Activated B cell treated with CpG ODN at 0.5 μM for 24 hours (primary cell): Measurements from ENCODE around the gene NSUN6. TPM values are rescaled to one million over a fixed set of nuclear protein-coding genes. Genes with fewer than 3 reads are reported as not detected.

ENCODE experiments used
- ATAC-seq: fragments of 200-7000 bp; cut with Tn5 transposase; one replicate; pipeline ENCODE4 v1.10.0; 2021; ENCODE audit warnings: low read depth, mild to moderate bottlenecking, moderate library complexity
- CTCF ChIA-PET: fragments of 350-600 bp; sonication (Branson Sonifier 250); formaldehyde crosslinking; loops from one replicate; lab custom pipeline; 2021; ENCODE audit warnings: antibody characterized with exemption; lab: Charles Lee
- POLR2A ChIA-PET: fragments of 350-600 bp; sonication (Branson Sonifier 250); formaldehyde crosslinking; loops from one replicate; lab custom pipeline; 2021; ENCODE audit warnings: antibody characterized with exemption; lab: Charles Lee
- DNase-seq: peaks from one replicate; pipeline ENCODE4 v3.0.0; 2022
- H3K27ac Mint-ChIP-seq: one replicate; pipeline ENCODE4 v1.8.0; 2020; ENCODE audit warnings: mixed read lengths
- H3K27me3 Mint-ChIP-seq: one replicate; pipeline ENCODE4 v1.8.0; 2021; ENCODE audit warnings: mixed read lengths
- H3K36me3 Mint-ChIP-seq: one replicate; pipeline ENCODE4 v1.8.0; 2021; ENCODE audit warnings: low read depth, mixed read lengths
- H3K4me1 Mint-ChIP-seq: one replicate; pipeline ENCODE4 v1.8.0; 2021; ENCODE audit warnings: mixed read lengths
- H3K4me3 Mint-ChIP-seq: one replicate; pipeline ENCODE4 v1.8.0; 2020; ENCODE audit warnings: mild to moderate bottlenecking, mixed read lengths
- H3K9me3 Mint-ChIP-seq: one replicate; pipeline ENCODE4 v1.8.0; 2020; ENCODE audit warnings: mixed read lengths
- CTCF ChIP-seq: fragments of 200-600 bp; IDR thresholded peaks from one replicate; pipeline ENCODE4 v1.8.0; 2022; ENCODE audit warnings: antibody characterized with exemption, mild to moderate bottlenecking
- intact Hi-C: fragments of 100-400 bp; cut with micrococcal nuclease; formaldehyde crosslinking; loops from one replicate; pipeline ENCODE4 v1.15.1; 2024
- total RNA-seq: library from RNA; stranded (reverse); gene quantifications from 2 replicates; pipeline ENCODE4 v1.2.3, GENCODE V29; 2022

NSUN6 gene
- total RNA-seq, 1 donor from 2014 or later, result 18.4 TPM

- POLR2A ChIA-PET, result no interaction called here
- DNase-seq (no peak), ATAC-seq (no peak)
- no peak overlapping the region for H3K27ac Mint-ChIP-seq
- no peak for TF ChIP-seq CTCF
- H3K27me3 Mint-ChIP-seq, result no peaks in the 10 kb centered on the region
- no peaks in the 10 kb centered on the region for H3K9me3 Mint-ChIP-seq
- no peak overlapping the region for H3K4me3 Mint-ChIP-seq
- no peaks in the 10 kb centered on the region for H3K4me1 Mint-ChIP-seq
- peaks cover 54% of the 10 kb centered on the region for H3K36me3 Mint-ChIP-seq
- CTCF ChIA-PET, result no interaction called here
- intact Hi-C loops, result no loop called here
Observed at GRCh38 chr10:18608596-18608995, 42.8 kb downstream of the NSUN6 start.

- H3K4me3 Mint-ChIP-seq, result no peak overlapping the region
- ChIA-PET CTCF (no interaction called here), POLR2A (no interaction called here)
- no peak overlapping the region for H3K27ac Mint-ChIP-seq
- no peak for TF ChIP-seq CTCF
- peaks cover 55% of the 10 kb centered on the region for H3K36me3 Mint-ChIP-seq
- no peak for ATAC-seq
- H3K9me3 Mint-ChIP-seq, result no peaks in the 10 kb centered on the region
- intact Hi-C loops, result no loop called here
- no peaks in the 10 kb centered on the region for H3K27me3 Mint-ChIP-seq
- H3K4me1 Mint-ChIP-seq, result no peaks in the 10 kb centered on the region
- no peak for DNase-seq
Observed at GRCh38 chr10:18607503-18608378, 43.6 kb downstream of the NSUN6 start.

- peaks cover 43% of the 10 kb centered on the region for H3K36me3 Mint-ChIP-seq
- ChIA-PET CTCF (no interaction called here), POLR2A (no interaction called here)
- no peaks in the 10 kb centered on the region for H3K9me3 Mint-ChIP-seq
- H3K27ac Mint-ChIP-seq, result no peak overlapping the region
- TF ChIP-seq CTCF, result no peak
- no peaks in the 10 kb centered on the region for H3K4me1 Mint-ChIP-seq
- no peaks in the 10 kb centered on the region for H3K27me3 Mint-ChIP-seq
- intact Hi-C loops, result no loop called here
- DNase-seq, result no peak
- no peak overlapping the region for H3K4me3 Mint-ChIP-seq
- ATAC-seq, result no peak
Observed at GRCh38 chr10:18606051-18606695, 45.2 kb downstream of the NSUN6 start.

GRCh38 chr10:18601321-18601720 is 50.1 kb downstream of the NSUN6 start:
- ChIA-PET POLR2A (no interaction called here), CTCF (interaction anchor here (0.6 kb wide), 1 partner anchor 18 kb away, joined by 3 read pairs; no protein-coding TSS in a partner anchor)
- Mint-ChIP-seq H3K27me3 (no peaks in the 10 kb centered on the region), H3K4me3 (no peak overlapping the region), H3K4me1 (no peaks in the 10 kb centered on the region), H3K36me3 (peaks cover 27% of the 10 kb centered on the region), H3K9me3 (no peaks in the 10 kb centered on the region), H3K27ac (no peak overlapping the region)
- TF ChIP-seq CTCF, result no peak
- DNase-seq, result no peak
- intact Hi-C loops, result no loop called here
- ATAC-seq, result no peak

GRCh38 chr10:18599392-18599791 is 52.0 kb downstream of the NSUN6 start:
- no peak overlapping the region for H3K4me3 Mint-ChIP-seq

More at GRCh38 chr10:18599392-18599791, 52.0 kb downstream of the NSUN6 start:
- H3K27me3 Mint-ChIP-seq, result no peaks in the 10 kb centered on the region
- H3K4me1 Mint-ChIP-seq, result no peaks in the 10 kb centered on the region
- no peak for DNase-seq
- peaks cover 33% of the 10 kb centered on the region for H3K36me3 Mint-ChIP-seq
- H3K27ac Mint-ChIP-seq, result no peak overlapping the region
- no peaks in the 10 kb centered on the region for H3K9me3 Mint-ChIP-seq
- POLR2A ChIA-PET, result no interaction called here
- ATAC-seq, result no peak
- TF ChIP-seq CTCF, result no peak
- CTCF ChIA-PET, result no interaction called here
- intact Hi-C loops, result no loop called here
